Fibroblast of villous mesenchyme (primary cell): ENCODE results near the gene ADAM12. TPM values are rescaled to one million over a fixed set of nuclear protein-coding genes. Genes with fewer than 3 reads are reported as not detected.

Source experiments
- DNase-seq: peaks from one replicate; pipeline ENCODE4 v3.0.0-alpha.2; 2010; ENCODE audit warnings: low read depth
- H3K4me3 ChIP-seq: 2 replicates; pipeline ENCODE4 v1.5.1; 2011; ENCODE audit warnings: low read depth, mild to moderate bottlenecking, low read length
- total RNA-seq: library from RNA; depleted of rRNA; stranded (reverse); fragments of >200 nt; gene quantifications from 2 replicates; pipeline ENCODE4 v1.2.3, GENCODE V29; 2012
- TF ChIP-seq, protein P1 (sequence below): IDR thresholded peaks from 2 replicates; pipeline ENCODE4 v1.5.1; 2012; ENCODE audit warnings: low read depth, mild to moderate bottlenecking, low read length; ENCODE audit not compliant: insufficient read depth

Gene ADAM12
- total RNA-seq, 1 donor, result 22.5 TPM

DNA sequence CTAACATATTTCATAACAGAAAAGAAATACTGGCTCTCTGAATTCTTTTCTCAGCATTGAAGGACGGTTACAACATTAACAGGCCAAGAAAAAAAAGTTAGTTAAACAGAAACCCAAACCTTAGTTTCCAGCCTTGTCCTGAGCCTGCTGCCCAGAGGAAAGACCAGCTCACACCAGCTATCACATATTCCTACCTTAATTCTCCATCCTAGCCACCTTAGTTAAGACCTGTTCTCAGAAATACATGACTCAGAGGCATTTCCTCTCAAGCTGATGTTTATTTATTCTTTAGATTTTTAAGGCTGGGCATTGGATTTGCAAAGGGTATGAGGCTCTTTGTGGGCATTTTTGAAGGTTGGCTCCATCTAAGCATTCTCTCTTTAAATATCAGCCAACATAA is 34.3 kb upstream of the ADAM12 start:
- DNase-seq, result no peak
- no peak overlapping the region for H3K4me3 ChIP-seq
- TF ChIP-seq, protein P1, sequence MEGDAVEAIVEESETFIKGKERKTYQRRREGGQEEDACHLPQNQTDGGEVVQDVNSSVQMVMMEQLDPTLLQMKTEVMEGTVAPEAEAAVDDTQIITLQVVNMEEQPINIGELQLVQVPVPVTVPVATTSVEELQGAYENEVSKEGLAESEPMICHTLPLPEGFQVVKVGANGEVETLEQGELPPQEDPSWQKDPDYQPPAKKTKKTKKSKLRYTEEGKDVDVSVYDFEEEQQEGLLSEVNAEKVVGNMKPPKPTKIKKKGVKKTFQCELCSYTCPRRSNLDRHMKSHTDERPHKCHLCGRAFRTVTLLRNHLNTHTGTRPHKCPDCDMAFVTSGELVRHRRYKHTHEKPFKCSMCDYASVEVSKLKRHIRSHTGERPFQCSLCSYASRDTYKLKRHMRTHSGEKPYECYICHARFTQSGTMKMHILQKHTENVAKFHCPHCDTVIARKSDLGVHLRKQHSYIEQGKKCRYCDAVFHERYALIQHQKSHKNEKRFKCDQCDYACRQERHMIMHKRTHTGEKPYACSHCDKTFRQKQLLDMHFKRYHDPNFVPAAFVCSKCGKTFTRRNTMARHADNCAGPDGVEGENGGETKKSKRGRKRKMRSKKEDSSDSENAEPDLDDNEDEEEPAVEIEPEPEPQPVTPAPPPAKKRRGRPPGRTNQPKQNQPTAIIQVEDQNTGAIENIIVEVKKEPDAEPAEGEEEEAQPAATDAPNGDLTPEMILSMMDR, result no peak

DNA sequence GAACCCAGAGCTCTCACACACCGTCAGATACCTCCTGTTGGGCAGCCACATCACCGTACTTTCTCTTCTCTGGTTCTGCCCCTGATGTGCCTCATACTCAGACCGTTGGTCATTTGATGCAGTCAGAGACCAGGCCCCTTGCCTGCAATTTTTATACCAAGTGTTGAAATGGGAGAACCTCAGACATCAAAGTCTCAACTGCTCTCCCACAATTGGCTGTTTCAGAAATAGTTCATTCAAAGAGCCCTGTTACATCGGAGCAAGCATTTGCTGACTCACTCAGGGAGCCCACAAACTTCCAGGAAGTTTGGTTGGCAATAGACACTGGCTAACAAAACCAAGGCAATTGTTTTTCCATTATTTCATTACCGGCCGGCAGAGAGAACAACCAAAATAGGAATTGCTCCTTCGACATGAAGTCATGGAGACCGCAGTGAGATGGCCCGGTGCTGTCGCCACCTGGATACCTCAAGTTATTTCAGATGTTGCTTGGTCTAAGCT is 33.5 kb upstream of the ADAM12 start:
- TF ChIP-seq, protein P1, result no peak
- peak; percentile 78 for DNase-seq
- H3K4me3 ChIP-seq, result no peak overlapping the region

DNA sequence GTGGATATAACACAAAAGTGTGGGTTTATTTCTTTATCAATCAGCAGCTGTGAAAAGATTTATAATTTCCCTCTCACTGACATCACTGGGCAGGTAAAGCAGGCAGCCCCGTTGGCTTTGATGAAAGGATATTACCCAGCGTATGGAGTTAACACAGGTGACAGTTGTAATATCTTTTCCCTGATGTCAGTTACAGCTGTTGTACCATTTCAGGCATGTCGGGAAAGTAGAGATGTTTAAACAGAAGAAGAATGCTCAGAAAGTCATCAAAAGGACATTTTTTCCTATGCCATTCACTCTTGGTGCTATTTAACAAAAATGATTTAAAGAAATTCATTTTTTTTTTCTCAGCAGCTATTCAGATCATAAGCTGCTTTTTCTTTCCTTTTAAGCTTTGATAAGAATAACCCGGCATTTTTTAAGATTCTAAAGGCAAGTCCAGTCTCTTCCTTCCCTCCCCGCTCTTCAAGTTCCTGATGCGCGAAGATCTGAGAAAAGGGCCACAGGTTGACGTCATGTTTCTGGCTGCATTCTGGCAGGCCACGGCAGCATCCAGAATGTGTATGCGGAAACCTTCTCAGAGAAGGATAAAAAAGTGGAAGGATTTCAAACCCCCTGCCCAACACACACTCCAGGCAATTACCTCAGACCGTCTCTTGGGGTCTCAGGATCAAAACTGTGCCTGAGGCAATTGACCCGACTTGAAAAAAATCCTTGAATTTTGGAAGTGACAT is 32.5 kb upstream of the ADAM12 start:
- no peak overlapping the region for H3K4me3 ChIP-seq
- DNase-seq, result no peak
- TF ChIP-seq, protein P1, result no peak

- TF ChIP-seq, protein P1, result no peak
- no peak overlapping the region for H3K4me3 ChIP-seq
- DNase-seq, result no peak
Observed at GRCh38 chr10:126417220-126417825, 29.0 kb upstream of the ADAM12 start.

- H3K4me3 ChIP-seq, result no peak overlapping the region
- TF ChIP-seq, protein P1, result no peak
Observed at GRCh38 chr10:126409821-126410220, 21.5 kb upstream of the ADAM12 start.

GRCh38 chr10:126408953-126409641 is 20.8 kb upstream of the ADAM12 start:
- DNase-seq, result peak; percentile 35
- TF ChIP-seq, protein P1, result no peak
- no peak overlapping the region for H3K4me3 ChIP-seq

More at GRCh38 chr10:126409821-126410220, 21.5 kb upstream of the ADAM12 start:
- DNase-seq, result no peak
